SK-N-SH treated with all-trans-retinoic acid at 6 μM for 48 hours (cell line): Measurements from ENCODE around the gene ABTB1.

Source experiments
- ATAC-seq: fragments of 200-7000 bp; cut with Tn5 transposase; 3 replicates; pipeline ENCODE4 v1.9.1; 2020; ENCODE audit warnings: mild to moderate bottlenecking, moderate library complexity
- ARNTL ChIP-seq: fragments of 450-650 bp; formaldehyde crosslinking; IDR thresholded peaks from 2 replicates; pipeline ENCODE4 v1.5.0; 2020; ENCODE audit warnings: low read depth, mild to moderate bottlenecking, moderate library complexity, borderline replicate concordance
- BACH2 ChIP-seq: fragments of 250-450 bp; sonication (Bioruptor Pico); IDR thresholded peaks from 2 replicates; pipeline ENCODE4 v1.9.0; 2021; ENCODE audit warnings: mild to moderate bottlenecking, borderline replicate concordance
- CSDC2 ChIP-seq: fragments of 250-450 bp; sonication (Bioruptor Pico); IDR thresholded peaks from 2 replicates; pipeline ENCODE4 v1.5.0; 2020; ENCODE audit warnings: mild to moderate bottlenecking, moderate library complexity
- ESRRG ChIP-seq: fragments of 250-450 bp; sonication (Bioruptor Pico); IDR thresholded peaks from 2 replicates; pipeline ENCODE4 v1.6.1; 2021; ENCODE audit warnings: mild to moderate bottlenecking
- GLIS3 ChIP-seq: fragments of 250-450 bp; sonication (Bioruptor Pico); IDR thresholded peaks from 2 replicates; pipeline ENCODE4 v1.5.0; 2020; ENCODE audit warnings: mild to moderate bottlenecking, moderate library complexity
- ISL1 ChIP-seq: fragments of 250-450 bp; sonication (Bioruptor Pico); IDR thresholded peaks from 2 replicates; pipeline ENCODE4 v2.1.2; 2022; ENCODE audit warnings: mild to moderate bottlenecking, moderate library complexity
- PPARA ChIP-seq: fragments of 250-450 bp; sonication (Bioruptor Pico); IDR thresholded peaks from 2 replicates; pipeline ENCODE4 v1.5.0; 2020; ENCODE audit warnings: mild to moderate bottlenecking, borderline replicate concordance
- RARB ChIP-seq: fragments of 250-450 bp; sonication (Bioruptor Pico); IDR thresholded peaks from 2 replicates; pipeline ENCODE4 v1.8.0; 2021; ENCODE audit warnings: mild to moderate bottlenecking, moderate library complexity
- TCF4 ChIP-seq: fragments of 250-450 bp; sonication (Bioruptor Pico); IDR thresholded peaks from 2 replicates; pipeline ENCODE4 v1.8.0; 2021; ENCODE audit warnings: mild to moderate bottlenecking, moderate library complexity, borderline replicate concordance
- TOX ChIP-seq: fragments of 250-450 bp; sonication (Bioruptor Pico); IDR thresholded peaks from 2 replicates; pipeline ENCODE4 v1.8.0; 2021; ENCODE audit warnings: mild to moderate bottlenecking, moderate library complexity, borderline replicate concordance
- ZC3H10 ChIP-seq: fragments of 250-450 bp; sonication (Bioruptor Pico); IDR thresholded peaks from 2 replicates; pipeline ENCODE4 v1.5.1; 2021; ENCODE audit warnings: mild to moderate bottlenecking, moderate library complexity
- ZFP3 ChIP-seq: fragments of 250-450 bp; sonication (Bioruptor Pico); IDR thresholded peaks from 2 replicates; pipeline ENCODE4 v1.5.0; 2020; ENCODE audit warnings: mild to moderate bottlenecking, moderate library complexity
- ZFP30 ChIP-seq: fragments of 450-650 bp; formaldehyde crosslinking; IDR thresholded peaks from 2 replicates; pipeline ENCODE4 v1.5.0; 2022; ENCODE audit warnings: mild to moderate bottlenecking, moderate library complexity
- ZNF70 ChIP-seq: fragments of 450-650 bp; formaldehyde crosslinking; IDR thresholded peaks from 2 replicates; pipeline ENCODE4 v1.5.0; 2020; ENCODE audit warnings: mild to moderate bottlenecking, moderate library complexity
- ZNF8 ChIP-seq: fragments of 450-650 bp; formaldehyde crosslinking; IDR thresholded peaks from 2 replicates; pipeline ENCODE4 v1.5.0; 2020; ENCODE audit warnings: mild to moderate bottlenecking, moderate library complexity
- TF ChIP-seq, protein P1 (sequence below): fragments of 250-450 bp; sonication (Bioruptor Pico); IDR thresholded peaks from 2 replicates; pipeline ENCODE4 v1.8.0; 2021; ENCODE audit warnings: low read depth, mild to moderate bottlenecking, moderate library complexity, borderline replicate concordance
- TF ChIP-seq, protein P2 (sequence below): fragments of 250-450 bp; sonication (Bioruptor Pico); IDR thresholded peaks from 2 replicates; pipeline ENCODE4 v1.8.0; 2020; ENCODE audit warnings: mild to moderate bottlenecking, moderate library complexity, borderline replicate concordance
- TF ChIP-seq, protein P3 (sequence below): fragments of 250-450 bp; sonication (Bioruptor Pico); IDR thresholded peaks from 2 replicates; pipeline ENCODE4 v1.5.0; 2020; ENCODE audit warnings: mild to moderate bottlenecking, moderate library complexity

ABTB1 gene

DNA sequence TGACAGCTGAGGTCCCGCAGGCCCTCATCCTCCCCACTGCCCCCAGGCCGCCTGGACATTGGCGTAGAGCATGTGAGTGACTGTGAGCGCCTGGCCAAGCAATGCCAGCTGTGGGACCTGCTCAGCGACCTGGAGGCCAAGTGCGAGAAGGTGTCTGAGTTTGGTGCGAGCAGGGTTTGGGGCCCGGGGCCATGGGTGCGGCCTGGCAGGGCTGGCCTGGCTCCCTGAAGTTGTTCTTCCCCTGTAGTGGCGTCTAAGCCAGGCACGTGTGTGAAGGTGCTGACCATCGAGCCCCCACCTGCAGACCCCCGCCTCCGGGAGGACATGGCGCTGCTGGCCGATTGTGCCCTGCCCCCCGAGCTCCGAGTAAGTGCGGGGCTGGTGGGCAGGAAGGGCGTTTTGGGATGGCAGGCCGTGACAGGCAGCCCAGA is 4.2 kb downstream of the ABTB1 start:
- no peak for ATAC-seq
- TF ChIP-seq ZFP3, result no peak
- no peak for TF ChIP-seq RARB
- no peak for TF ChIP-seq ESRRG
- TF ChIP-seq, protein P1, sequence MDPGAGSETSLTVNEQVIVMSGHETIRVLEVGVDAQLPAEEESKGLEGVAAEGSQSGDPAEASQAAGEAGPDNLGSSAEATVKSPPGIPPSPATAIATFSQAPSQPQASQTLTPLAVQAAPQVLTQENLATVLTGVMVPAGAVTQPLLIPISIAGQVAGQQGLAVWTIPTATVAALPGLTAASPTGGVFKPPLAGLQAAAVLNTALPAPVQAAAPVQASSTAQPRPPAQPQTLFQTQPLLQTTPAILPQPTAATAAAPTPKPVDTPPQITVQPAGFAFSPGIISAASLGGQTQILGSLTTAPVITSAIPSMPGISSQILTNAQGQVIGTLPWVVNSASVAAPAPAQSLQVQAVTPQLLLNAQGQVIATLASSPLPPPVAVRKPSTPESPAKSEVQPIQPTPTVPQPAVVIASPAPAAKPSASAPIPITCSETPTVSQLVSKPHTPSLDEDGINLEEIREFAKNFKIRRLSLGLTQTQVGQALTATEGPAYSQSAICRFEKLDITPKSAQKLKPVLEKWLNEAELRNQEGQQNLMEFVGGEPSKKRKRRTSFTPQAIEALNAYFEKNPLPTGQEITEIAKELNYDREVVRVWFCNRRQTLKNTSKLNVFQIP (CRISPR knock-in tag), result no peak
- TF ChIP-seq ZC3H10 (CRISPR knock-in tag), result no peak
- TF ChIP-seq CSDC2 (CRISPR knock-in tag), result no peak
- TF ChIP-seq, protein P2, sequence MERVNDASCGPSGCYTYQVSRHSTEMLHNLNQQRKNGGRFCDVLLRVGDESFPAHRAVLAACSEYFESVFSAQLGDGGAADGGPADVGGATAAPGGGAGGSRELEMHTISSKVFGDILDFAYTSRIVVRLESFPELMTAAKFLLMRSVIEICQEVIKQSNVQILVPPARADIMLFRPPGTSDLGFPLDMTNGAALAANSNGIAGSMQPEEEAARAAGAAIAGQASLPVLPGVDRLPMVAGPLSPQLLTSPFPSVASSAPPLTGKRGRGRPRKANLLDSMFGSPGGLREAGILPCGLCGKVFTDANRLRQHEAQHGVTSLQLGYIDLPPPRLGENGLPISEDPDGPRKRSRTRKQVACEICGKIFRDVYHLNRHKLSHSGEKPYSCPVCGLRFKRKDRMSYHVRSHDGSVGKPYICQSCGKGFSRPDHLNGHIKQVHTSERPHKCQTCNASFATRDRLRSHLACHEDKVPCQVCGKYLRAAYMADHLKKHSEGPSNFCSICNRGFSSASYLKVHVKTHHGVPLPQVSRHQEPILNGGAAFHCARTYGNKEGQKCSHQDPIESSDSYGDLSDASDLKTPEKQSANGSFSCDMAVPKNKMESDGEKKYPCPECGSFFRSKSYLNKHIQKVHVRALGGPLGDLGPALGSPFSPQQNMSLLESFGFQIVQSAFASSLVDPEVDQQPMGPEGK (CRISPR knock-in tag), result no peak
- no peak for TF ChIP-seq ARNTL (CRISPR knock-in tag)
- no peak for TF ChIP-seq BACH2 (CRISPR knock-in tag)
- no peak for TF ChIP-seq GLIS3 (CRISPR knock-in tag)
- no peak for TF ChIP-seq TCF4 (CRISPR knock-in tag)
- TF ChIP-seq, protein P3, sequence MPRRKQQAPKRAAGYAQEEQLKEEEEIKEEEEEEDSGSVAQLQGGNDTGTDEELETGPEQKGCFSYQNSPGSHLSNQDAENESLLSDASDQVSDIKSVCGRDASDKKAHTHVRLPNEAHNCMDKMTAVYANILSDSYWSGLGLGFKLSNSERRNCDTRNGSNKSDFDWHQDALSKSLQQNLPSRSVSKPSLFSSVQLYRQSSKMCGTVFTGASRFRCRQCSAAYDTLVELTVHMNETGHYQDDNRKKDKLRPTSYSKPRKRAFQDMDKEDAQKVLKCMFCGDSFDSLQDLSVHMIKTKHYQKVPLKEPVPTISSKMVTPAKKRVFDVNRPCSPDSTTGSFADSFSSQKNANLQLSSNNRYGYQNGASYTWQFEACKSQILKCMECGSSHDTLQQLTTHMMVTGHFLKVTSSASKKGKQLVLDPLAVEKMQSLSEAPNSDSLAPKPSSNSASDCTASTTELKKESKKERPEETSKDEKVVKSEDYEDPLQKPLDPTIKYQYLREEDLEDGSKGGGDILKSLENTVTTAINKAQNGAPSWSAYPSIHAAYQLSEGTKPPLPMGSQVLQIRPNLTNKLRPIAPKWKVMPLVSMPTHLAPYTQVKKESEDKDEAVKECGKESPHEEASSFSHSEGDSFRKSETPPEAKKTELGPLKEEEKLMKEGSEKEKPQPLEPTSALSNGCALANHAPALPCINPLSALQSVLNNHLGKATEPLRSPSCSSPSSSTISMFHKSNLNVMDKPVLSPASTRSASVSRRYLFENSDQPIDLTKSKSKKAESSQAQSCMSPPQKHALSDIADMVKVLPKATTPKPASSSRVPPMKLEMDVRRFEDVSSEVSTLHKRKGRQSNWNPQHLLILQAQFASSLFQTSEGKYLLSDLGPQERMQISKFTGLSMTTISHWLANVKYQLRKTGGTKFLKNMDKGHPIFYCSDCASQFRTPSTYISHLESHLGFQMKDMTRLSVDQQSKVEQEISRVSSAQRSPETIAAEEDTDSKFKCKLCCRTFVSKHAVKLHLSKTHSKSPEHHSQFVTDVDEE (CRISPR knock-in tag), result no peak
- TF ChIP-seq ZFP30, result no peak
- no peak for TF ChIP-seq ZNF70 (CRISPR knock-in tag)

DNA sequence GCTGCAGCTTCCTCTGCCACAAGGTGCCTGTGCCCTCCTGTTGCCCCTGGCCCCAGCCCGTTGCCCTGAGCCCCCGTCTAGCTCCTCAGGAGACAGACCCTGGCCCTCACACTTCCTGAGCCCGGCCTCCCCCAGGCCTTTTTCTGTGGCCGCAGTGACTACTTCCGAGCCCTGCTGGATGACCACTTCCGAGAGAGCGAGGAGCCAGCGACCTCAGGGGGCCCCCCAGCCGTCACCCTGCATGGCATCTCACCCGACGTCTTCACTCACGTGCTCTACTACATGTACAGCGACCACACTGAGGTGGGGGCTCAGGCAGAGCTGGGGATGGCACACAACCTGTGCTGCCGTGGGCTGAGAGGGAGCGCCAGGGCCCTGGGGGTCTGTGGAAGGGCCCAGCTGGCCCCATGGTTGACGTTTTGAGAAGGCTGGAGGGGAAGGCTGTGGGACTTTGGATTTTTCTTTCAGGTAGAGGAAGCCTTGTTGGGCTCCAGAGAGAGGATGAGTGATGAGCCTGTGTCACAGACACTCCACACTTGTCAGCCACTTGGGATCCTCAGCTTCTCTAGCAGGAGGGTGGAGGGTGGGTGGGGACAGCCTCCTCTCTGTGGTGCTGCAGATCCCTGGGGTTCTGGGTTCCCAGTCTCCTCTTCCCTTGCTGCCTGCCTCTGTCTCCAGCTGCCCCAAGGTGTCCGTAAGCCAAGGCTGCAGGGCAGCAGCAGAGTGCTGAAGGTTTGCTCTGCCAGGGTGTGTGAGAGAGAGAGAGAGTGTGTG is 5.0 kb downstream of the ABTB1 start:
- TF ChIP-seq ZNF8 (CRISPR knock-in tag) (no peak), GLIS3 (CRISPR knock-in tag) (no peak), TOX (no peak), ARNTL (CRISPR knock-in tag) (no peak)
- TF ChIP-seq, protein P3 (CRISPR knock-in tag), result no peak
- no peak for ATAC-seq

DNA sequence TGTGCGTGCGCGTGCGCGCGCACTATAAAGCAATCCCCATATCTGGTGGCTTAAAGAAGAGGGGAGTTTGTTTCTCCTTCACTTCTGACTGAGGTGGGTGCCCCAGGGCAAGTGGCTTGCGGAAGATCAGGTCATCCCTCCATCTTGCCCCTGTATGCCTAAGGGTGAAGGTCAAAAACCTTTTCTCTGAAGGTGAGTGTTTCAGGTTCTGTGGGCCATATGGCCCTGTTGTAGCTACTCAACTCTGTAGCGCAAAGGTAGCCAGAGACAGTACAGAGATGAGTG is 5.5 kb downstream of the ABTB1 start:
- TF ChIP-seq, protein P1 (CRISPR knock-in tag), result no peak
- TF ChIP-seq, protein P2 (CRISPR knock-in tag), result no peak
- TF ChIP-seq ISL1 (CRISPR knock-in tag), result no peak
- no peak for TF ChIP-seq ZFP3
- no peak for TF ChIP-seq PPARA (CRISPR knock-in tag)
- no peak for TF ChIP-seq GLIS3 (CRISPR knock-in tag)
- TF ChIP-seq TCF4 (CRISPR knock-in tag), result no peak
- TF ChIP-seq RARB, result no peak
- no peak for TF ChIP-seq ZNF8 (CRISPR knock-in tag)
- TF ChIP-seq TOX, result no peak

More for the DNA sequence above, 5.5 kb downstream of the ABTB1 start:
- no peak for ATAC-seq
